HepG2 (cell line): ENCODE measurements around the gene FALEC. TPM values are rescaled to one million over a fixed set of nuclear protein-coding genes. Genes with fewer than 3 reads are reported as not detected.

Source experiments
- ASH2L ChIP-seq: fragments of 300-600, 200-600 bp; sonication (generic); IDR thresholded peaks from 2 replicates; pipeline ENCODE4 v1.7.0; 2017; ENCODE audit warnings: low read depth, mild to moderate bottlenecking, moderate library complexity, mixed read lengths, low read length; ENCODE audit not compliant: insufficient read length
- CENPBD1 ChIP-seq: sonication (generic); formaldehyde crosslinking; IDR thresholded peaks from 2 replicates; pipeline ENCODE4 v1.8.0; 2022; ENCODE audit warnings: missing genetic modification reagents, low read depth, mild to moderate bottlenecking, borderline replicate concordance
- GMEB2 ChIP-seq: IDR thresholded peaks from 2 replicates; pipeline ENCODE4 v1.6.1; 2016; ENCODE audit warnings: missing biosample characterization, missing genetic modification reagents, low read depth
- HMG20B ChIP-seq: conservative IDR thresholded peaks from 2 replicates; pipeline ENCODE4 v1.6.1; 2016; ENCODE audit warnings: missing genetic modification reagents, missing compliant biosample characterization
- MED8 ChIP-seq: sonication (generic); formaldehyde crosslinking; IDR thresholded peaks from 2 replicates; pipeline ENCODE4 v1.8.1; 2023; ENCODE audit warnings: mild to moderate bottlenecking, missing genetic modification reagents; ENCODE audit not compliant: insufficient replicate concordance
- NFIB ChIP-seq: sonication (generic); formaldehyde crosslinking; IDR thresholded peaks from 2 replicates; pipeline ENCODE4 v1.9.0; 2021; ENCODE audit warnings: missing genetic modification reagents, mild to moderate bottlenecking, borderline replicate concordance
- RAD51 ChIP-seq: fragments of 450-650 bp; IDR thresholded peaks from 2 replicates; pipeline ENCODE4 v1.6.1; 2016; ENCODE audit warnings: borderline replicate concordance
- ZMYM4 ChIP-seq: sonication (generic); formaldehyde crosslinking; IDR thresholded peaks from 2 replicates; pipeline ENCODE4 v1.8.1; 2023; ENCODE audit warnings: mild to moderate bottlenecking, missing genetic modification reagents
- ZNF383 ChIP-seq: sonication (generic); formaldehyde crosslinking; IDR thresholded peaks from 2 replicates; pipeline ENCODE4 v1.4.0; 2020; ENCODE audit warnings: missing genetic modification reagents, mild to moderate bottlenecking, borderline replicate concordance
- ZNF430 ChIP-seq: sonication (generic); formaldehyde crosslinking; IDR thresholded peaks from 2 replicates; pipeline ENCODE4 v1.9.0; 2021; ENCODE audit warnings: mild to moderate bottlenecking, missing genetic modification reagents
- ZNF615 ChIP-seq: sonication (generic); formaldehyde crosslinking; IDR thresholded peaks from 2 replicates; pipeline ENCODE4 v1.5.0; 2020; ENCODE audit warnings: mild to moderate bottlenecking, missing genetic modification reagents, borderline replicate concordance
- ZNF850 ChIP-seq: sonication (generic); formaldehyde crosslinking; conservative IDR thresholded peaks from 2 replicates; pipeline ENCODE4 v1.9.0; 2021; ENCODE audit warnings: mild to moderate bottlenecking, missing genetic modification reagents
- ZNF878 ChIP-seq: sonication (generic); formaldehyde crosslinking; IDR thresholded peaks from 2 replicates; pipeline ENCODE4 v1.8.1; 2023; ENCODE audit warnings: mild to moderate bottlenecking, missing genetic modification reagents, moderate library complexity
- ZSCAN9 ChIP-seq: IDR thresholded peaks from 2 replicates; pipeline ENCODE4 v1.6.1; 2016; ENCODE audit warnings: borderline replicate concordance
- polyA plus RNA-seq, 8 experiments: library from polyadenylated mRNA; depleted of rRNA in 3 of 8; stranded (reverse) in 7 of 8; unstranded in 1 of 8; fragments of >200 nt; fragmentation: Illumina TruSeq in 4 of 8; extraction: Trizol in 4 of 8; gene quantifications; 2 replicates each; pipeline versions ENCODE4 v1.2.1 to v1.2.3, GENCODE V29; 2011 to 2016; ENCODE audit warnings: low read depth in 4 of 8, missing spikeins in 1 of 8, mixed read lengths in 1 of 8; ENCODE audit not compliant: insufficient read depth in 1 of 8
- total RNA-seq, 5 experiments: library from RNA; depleted of rRNA; stranded (reverse); fragments of >200 nt; fragmentation: Illumina TruSeq; extraction: Trizol; gene quantifications; 2 replicates each; pipeline ENCODE4 v1.2.3, GENCODE V29; 2016; ENCODE audit warnings: low read depth in 1 of 5
- TF ChIP-seq, protein P1 (sequence below), 2 experiments: fragments of 450-650 bp in 1 of 2; sonication (generic) in 1 of 2; formaldehyde crosslinking; IDR thresholded peaks; 2 replicates each; pipeline versions ENCODE4 v1.5.0 to v1.8.0; 2020 to 2022; ENCODE audit warnings: mild to moderate bottlenecking in 1 of 2, missing genetic modification reagents in 1 of 2
- TF ChIP-seq, protein P2 (sequence below): IDR thresholded peaks from 2 replicates; pipeline ENCODE4 v1.6.1; 2012; ENCODE audit warnings: inconsistent platforms
- TF ChIP-seq, protein P3 (sequence below): sonication (generic); formaldehyde crosslinking; IDR thresholded peaks from 2 replicates; pipeline ENCODE4 v1.5.0; 2020; ENCODE audit warnings: missing genetic modification reagents
- TF ChIP-seq, protein P4 (sequence below): sonication (generic); formaldehyde crosslinking; IDR thresholded peaks from 2 replicates; pipeline ENCODE4 v1.9.0; 2021; ENCODE audit warnings: missing genetic modification reagents, borderline replicate concordance

FALEC gene
- total and polyA plus RNA-seq, 2 of the 13 experiments (the other 11 are each of a cell fraction or from before 2014, with no cell fraction given), result 0.33 to 0.71 TPM

DNA sequence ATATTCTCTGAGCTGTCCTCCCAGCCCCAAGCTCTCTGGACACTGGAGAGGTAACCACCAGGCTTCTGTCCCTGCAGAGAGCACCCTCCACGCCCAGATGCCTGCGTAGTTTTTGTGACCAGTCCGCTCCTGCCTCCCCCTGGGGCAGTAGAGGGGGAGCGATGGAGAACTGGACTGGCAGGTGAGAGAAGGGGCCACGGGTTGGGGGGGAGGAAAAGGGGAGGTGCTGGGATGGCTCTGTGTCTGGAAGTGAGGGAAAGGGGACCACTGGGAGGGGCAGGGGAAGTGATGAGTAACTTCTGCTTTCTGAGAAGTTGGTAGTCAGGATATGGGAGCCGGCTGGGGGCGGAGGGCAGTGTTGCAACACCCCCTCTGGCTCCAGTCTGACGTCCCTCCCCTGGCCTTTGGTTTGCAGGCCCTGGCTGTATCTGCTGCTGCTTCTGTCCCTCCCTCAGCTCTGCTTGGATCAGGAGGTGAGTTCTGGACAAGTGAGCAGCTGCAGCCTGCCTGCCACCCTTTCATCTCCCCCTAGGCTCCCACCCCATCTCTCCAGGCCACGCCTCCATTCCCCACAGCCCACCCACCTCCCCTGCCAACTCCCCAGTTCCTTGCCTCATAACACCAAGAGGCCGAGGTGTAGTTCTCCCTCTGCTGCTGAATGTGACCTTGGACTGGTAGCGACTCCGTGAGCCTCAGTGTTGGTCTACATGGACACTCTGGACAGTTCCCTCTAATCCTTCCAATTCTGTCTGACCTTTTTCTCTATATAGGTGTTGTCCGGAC lies 36.8 kb downstream of the FALEC start (continued):
- TF ChIP-seq ZNF850 (CRISPR knock-in tag), result no peak
- TF ChIP-seq MED8 (CRISPR knock-in tag), result no peak
- TF ChIP-seq, protein P1, sequence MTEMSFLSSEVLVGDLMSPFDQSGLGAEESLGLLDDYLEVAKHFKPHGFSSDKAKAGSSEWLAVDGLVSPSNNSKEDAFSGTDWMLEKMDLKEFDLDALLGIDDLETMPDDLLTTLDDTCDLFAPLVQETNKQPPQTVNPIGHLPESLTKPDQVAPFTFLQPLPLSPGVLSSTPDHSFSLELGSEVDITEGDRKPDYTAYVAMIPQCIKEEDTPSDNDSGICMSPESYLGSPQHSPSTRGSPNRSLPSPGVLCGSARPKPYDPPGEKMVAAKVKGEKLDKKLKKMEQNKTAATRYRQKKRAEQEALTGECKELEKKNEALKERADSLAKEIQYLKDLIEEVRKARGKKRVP (CRISPR knock-in tag; IDR thresholded peaks at IDR 0.05), result no peak
- TF ChIP-seq HMG20B (CRISPR knock-in tag), result no peak; the same call in 1 of the 2 replicates
- TF ChIP-seq, protein P2, sequence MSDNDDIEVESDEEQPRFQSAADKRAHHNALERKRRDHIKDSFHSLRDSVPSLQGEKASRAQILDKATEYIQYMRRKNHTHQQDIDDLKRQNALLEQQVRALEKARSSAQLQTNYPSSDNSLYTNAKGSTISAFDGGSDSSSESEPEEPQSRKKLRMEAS, result peak; percentile 51; the same call in 1 of the 2 replicates
- TF ChIP-seq RAD51, result no peak
- TF ChIP-seq ZNF430 (CRISPR knock-in tag), result peak; percentile 60; the same call in 1 of the 2 replicates
- TF ChIP-seq CENPBD1 (CRISPR knock-in tag), result no peak
- TF ChIP-seq, protein P3, sequence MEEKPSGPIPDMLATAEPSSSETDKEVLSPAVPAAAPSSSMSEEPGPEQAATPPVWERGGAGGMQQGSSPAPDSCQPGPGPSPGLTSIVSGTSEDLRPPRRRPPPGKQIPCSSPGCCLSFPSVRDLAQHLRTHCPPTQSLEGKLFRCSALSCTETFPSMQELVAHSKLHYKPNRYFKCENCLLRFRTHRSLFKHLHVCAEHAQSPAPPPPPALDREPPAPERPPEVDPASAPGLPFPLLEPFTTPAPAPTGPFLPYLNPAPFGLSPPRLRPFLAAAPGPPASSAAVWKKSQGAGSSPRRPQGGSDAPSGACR (CRISPR knock-in tag), result no peak
- TF ChIP-seq, protein P4, sequence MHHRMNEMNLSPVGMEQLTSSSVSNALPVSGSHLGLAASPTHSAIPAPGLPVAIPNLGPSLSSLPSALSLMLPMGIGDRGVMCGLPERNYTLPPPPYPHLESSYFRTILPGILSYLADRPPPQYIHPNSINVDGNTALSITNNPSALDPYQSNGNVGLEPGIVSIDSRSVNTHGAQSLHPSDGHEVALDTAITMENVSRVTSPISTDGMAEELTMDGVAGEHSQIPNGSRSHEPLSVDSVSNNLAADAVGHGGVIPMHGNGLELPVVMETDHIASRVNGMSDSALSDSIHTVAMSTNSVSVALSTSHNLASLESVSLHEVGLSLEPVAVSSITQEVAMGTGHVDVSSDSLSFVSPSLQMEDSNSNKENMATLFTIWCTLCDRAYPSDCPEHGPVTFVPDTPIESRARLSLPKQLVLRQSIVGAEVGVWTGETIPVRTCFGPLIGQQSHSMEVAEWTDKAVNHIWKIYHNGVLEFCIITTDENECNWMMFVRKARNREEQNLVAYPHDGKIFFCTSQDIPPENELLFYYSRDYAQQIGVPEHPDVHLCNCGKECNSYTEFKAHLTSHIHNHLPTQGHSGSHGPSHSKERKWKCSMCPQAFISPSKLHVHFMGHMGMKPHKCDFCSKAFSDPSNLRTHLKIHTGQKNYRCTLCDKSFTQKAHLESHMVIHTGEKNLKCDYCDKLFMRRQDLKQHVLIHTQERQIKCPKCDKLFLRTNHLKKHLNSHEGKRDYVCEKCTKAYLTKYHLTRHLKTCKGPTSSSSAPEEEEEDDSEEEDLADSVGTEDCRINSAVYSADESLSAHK (CRISPR knock-in tag), result no peak
- no peak for TF ChIP-seq ZNF615 (CRISPR knock-in tag)
- TF ChIP-seq ASH2L, result peak; percentile 39
- TF ChIP-seq NFIB, result no peak
- no peak for TF ChIP-seq ZNF383 (CRISPR knock-in tag)
- TF ChIP-seq ZSCAN9 (CRISPR knock-in tag), result no peak
- no peak for TF ChIP-seq ZNF878
- TF ChIP-seq ZMYM4 (CRISPR knock-in tag), result peak; percentile 50; the same call in 1 of the 2 replicates
- TF ChIP-seq GMEB2 (CRISPR knock-in tag), result no peak
